GM19372 (cell line): ENCODE data around the gene ARID5A.
"Not testable (repeated sequence)": the region's sequence is repeated elsewhere in the genome, so short reads cannot be mapped to it uniquely, and the experiment has no call there.

Experiments used
- ATAC-seq: cut with Tn5 transposase; IDR thresholded peaks from one replicate; pipeline ENCODE4 v1.9.1; 2021; ENCODE audit warnings: mild to moderate bottlenecking, low read depth, moderate library complexity; ENCODE audit not compliant: unreplicated experiment

Gene ARID5A, protein sequence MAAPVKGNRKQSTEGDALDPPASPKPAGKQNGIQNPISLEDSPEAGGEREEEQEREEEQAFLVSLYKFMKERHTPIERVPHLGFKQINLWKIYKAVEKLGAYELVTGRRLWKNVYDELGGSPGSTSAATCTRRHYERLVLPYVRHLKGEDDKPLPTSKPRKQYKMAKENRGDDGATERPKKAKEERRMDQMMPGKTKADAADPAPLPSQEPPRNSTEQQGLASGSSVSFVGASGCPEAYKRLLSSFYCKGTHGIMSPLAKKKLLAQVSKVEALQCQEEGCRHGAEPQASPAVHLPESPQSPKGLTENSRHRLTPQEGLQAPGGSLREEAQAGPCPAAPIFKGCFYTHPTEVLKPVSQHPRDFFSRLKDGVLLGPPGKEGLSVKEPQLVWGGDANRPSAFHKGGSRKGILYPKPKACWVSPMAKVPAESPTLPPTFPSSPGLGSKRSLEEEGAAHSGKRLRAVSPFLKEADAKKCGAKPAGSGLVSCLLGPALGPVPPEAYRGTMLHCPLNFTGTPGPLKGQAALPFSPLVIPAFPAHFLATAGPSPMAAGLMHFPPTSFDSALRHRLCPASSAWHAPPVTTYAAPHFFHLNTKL

GRCh38 chr2:96536445-96537065 is at the start of gene ARID5A:
Gene ARID5A (plus strand): TSS chr2:96536752. CDS start chr2:96536827, 75 bp downstream.
- peak; percentile 61 for ATAC-seq

- no peak for ATAC-seq
Observed at GRCh38 chr2:96489261-96489660, 47.3 kb upstream of the ARID5A start.

GRCh38 chr2:96489663-96490062 is 46.9 kb upstream of the ARID5A start:
- no peak for ATAC-seq

GRCh38 chr2:96491860-96492497 is 44.6 kb upstream of the ARID5A start:
- ATAC-seq: no peak

DNA sequence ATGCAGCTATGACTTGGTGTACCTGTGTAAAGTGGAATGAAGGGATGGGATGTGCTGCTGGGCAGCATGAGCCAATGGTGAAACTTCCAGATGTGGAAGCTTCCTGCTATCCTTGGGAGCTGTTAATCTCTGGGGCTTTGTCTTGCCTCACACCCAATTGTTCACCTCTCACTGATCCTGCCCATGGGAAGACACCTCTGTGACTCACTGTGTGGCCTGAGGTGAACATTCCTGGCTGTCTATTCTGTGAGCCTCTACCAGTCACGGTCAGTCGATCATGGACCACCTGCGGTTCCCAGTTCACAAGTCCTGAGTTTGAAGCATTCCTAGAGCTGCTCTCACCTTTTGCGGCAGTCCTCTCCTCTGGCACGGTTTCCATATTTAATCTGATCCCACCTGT is 43.5 kb upstream of the ARID5A start:
- no peak for ATAC-seq

DNA sequence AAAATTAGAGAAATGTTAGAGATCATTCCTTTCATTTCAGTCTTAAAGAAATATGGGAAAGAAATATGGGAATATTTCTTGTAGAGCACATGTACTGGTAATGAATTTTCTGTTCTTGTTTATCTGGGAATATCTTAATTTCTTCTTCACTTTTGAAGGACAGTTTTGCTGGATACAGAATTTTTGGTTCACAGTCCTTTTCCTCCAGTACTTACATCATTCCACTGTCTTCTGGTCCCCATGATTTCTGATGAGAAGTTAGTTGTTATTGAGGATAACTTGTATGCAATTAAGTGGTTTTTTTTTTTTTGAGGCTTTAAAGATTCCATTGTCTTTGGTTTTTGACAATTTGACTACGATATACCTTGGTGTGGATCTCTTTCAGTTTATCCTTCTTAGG is 42.4 kb upstream of the ARID5A start:
- ATAC-seq: no peak

GRCh38 chr2:96495982-96496629 is 40.4 kb upstream of the ARID5A start:
- ATAC-seq: no peak

DNA sequence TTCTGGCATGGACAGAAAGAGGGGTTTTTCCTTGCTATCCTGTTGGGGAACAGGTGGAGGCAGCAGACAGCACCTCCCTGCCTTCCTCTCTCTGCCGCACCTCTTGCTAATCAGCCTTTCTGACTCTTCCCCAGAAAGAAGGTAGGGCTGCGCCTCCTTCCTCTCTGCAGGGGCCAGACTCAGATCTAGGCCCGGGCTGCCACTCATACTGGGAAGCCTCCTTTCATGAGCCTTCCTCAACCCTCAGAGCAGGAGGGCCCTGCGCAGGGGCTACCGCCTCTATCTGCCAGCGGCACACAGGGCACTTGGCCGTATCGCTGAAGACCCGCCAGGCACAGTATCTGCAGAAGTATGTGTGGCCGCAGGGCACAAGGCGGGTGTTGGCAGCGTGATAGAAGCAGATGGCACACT is 38.5 kb upstream of the ARID5A start:
- no peak for ATAC-seq

DNA sequence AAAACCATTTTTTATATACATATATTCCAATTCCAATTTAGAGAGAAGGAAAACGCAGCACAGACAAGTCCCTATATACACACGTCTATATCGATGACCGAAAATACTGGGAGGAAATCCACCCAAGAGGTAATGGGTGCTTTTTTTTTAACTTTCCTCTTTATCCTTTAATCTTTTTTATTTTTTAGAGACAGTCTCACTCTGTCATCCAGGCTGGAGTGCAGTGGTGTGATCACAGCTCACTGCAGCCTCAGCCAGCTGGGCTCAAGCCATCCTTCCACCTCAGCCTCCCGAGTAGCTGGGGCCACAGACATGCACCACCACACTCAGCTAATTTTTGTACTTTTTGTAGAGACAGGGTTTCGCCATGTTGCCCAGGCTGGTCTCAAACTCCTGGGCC is 37.9 kb upstream of the ARID5A start:
- not testable (repeated sequence) for ATAC-seq

DNA sequence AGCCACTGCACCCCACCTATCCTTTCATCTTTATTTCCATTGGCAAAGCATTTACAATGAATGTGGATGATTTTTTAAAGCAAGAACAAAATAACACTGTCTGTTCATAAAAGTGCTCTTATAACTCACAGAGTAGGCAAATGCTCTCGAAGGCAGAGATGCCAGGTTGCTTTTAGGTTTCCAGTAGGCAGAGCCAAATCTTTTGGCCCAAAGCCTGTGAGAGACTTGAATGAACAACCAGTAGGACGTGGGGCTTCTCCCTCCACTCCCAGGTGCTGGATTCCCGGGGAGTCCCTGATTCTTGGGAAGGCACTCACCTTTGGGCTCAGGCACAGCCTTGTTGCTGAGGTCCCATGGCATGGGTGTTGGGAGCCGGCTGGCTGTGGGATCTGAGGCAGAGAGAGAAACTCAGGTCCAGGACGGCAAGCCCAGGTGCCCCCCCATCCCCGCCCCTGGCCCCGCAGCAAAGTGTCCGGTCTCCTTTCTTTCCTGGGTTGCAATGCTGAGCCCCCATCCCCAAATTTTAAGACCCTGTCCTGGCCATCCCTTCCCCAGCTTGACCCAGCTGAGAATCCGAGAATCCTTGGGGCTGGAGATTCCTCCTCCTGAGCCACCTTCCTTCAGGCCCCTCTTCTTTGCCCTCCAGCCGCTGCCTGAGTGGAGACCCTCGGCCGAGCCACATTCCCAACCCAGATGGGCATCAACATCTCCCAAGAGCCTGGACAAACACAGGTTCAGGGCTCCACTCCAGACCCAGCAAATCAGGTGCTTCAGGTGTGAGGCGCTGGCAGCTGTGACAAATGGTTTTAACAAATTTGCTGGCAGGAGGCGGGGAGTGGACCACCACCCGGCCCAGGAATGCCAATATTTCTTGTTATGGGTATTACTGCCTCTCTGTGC is 37.2 kb upstream of the ARID5A start:
- ATAC-seq: no peak

- ATAC-seq: no peak
Observed at GRCh38 chr2:96500385-96501066, 36.0 kb upstream of the ARID5A start.

DNA sequence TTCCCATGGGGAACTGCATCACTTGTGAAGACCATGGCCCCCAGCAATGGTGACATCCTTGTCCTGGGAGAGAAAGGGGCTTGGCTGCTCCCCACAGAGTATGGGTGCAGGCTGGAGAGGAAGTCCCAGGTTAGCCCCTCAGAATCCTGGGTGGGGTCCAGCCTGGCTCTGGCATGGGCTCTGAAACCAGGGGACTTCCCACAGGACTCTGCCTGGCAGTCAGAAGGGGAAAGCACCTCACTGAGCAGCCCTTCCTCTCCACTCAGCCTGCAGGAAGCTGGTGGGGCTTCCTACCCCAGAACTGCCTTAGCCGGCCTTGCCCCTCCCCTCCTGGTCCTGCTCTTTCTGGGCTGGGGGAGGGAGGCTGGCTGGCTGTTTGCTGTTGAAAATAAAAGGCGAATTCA is 35.1 kb upstream of the ARID5A start:
- no peak for ATAC-seq

DNA sequence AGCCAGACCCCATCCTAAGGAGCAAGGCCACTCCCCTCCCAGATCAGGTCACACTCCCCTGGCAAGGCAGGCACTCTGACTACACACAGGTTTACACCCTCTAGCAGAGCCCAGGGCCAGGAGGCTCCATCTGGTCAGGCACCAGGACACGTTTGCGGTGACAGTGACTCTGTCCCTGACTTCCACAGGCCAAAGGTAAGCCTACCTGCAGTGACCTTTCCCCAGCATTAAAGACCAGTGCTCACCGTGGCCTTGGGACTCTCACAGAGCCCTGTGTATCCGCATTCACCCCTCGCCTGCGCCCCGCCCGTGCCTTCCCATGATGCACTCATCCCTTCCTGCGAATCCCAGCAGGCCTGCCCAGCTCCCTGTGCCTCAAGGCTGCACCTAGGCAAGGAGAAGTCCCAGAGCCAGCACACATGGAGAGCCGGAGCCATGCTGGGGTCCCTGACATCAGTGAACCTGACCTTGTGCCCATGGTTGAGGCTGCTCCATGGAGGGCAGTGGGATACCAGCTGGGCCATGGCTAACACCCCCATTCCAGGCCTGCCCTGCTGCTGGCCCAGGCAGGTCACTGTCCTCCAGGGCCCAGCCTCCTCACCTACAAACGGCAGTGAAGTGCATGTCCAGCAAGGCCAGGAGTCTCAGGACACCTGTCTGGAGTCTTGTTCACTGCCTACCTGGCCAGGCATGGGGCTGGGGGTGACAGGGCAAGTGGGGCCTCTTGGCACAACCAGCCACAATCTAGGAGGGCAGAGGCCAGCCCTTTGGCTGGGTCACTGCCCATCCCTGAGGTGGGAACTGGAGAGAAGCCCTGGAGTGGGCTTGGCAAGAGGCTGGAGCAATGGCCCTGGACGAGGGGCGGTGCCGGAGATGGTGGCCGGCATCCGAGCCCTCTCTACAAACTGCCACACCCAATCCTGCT is 34.4 kb upstream of the ARID5A start:
- ATAC-seq: no peak

DNA sequence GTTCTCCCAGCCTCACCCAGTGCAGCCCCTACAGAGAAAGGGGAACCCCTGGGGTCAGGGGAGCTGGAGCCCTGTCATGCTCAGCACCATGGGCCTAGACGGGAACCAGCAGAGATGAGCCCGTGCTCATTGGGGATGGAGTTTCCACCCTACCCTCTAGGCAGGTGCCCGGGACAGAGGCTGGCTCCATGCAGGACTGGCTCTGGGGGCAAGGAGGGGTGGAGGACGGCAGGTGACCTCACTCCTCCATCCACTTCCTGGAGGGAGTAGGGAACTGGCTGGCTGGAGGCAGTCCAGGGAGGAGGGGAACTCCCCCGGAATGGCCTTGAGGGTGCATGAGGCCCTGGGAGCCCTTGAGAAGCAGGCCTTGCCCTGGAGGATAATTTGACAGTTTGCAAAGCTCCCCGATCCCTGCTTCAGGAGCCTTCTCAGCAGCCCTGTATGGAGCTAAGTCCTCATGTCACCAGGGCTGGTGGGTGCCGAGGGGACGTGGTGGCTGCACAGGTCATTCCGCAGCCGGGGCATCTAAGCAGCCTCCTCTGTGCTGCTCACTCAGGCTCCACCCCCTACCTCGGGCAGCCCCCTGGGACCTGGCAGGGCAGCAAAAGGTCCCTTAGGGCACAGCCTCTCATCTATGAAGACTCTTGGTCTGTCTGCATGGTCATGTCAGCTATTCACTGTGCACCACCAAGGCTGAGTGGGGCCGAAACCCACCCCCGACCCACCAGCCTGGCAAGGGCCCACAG is 33.5 kb upstream of the ARID5A start:
- ATAC-seq: no peak

DNA sequence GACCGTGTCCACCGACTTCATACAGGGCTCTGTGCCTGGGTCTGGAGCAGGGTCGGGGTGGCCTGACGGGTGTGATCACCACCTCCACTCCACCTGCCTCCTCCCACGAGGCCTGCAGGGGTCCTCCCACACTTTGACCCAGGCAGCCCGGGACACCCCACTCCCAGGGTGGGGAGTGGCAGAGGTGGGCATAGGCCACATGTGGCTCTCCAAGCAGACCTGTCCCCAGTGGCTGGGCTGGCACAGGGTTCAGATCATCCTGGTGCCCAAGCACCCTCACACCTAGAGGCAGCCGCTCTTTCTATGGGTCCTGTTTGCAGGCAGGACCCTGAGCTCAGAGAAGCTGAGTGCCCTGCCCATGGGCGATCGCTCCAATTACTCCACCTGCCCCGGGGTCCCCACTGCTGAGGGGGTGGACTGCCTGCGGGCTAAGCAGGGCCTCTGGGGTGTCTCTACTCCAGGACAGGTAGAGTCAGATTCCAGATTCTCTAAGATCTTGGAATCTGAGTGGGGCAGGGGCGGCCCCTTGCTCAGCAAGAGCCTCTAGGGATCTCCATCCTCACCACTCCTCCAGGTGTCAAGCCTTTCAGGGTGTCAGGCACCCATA is 32.8 kb upstream of the ARID5A start:
- no peak for ATAC-seq

- ATAC-seq: no peak
Observed at GRCh38 chr2:96505231-96505889, 31.2 kb upstream of the ARID5A start, which contains the start of gene NEURL3. Gene NEURL3 (minus strand): TSS chr2:96505357. CDS start chr2:96505286, 71 bp downstream.
